ENCODE data around the gene ELL.
A peak's percentile ranks its signal among the peaks of the same experiment; 100 is the strongest.

ELL gene

GRCh38 chr19:18437491-18438330 lies 84.2 kb downstream of the ELL start, which contains the start of gene ISYNA1:
ISYNA1 (minus strand) TSS chr19:18438133; CDS start chr19:18437979, 154 bp downstream.
- H3K27me3 ChIP-seq (ENCODE audit: insufficient read depth, low read length, poor library complexity) = no peaks in the 10 kb centered on the region
- no peaks in the 10 kb centered on the region for H3K79me2 ChIP-seq (ENCODE audit: control insufficient read depth, insufficient read depth, low read length)
- H3K36me3 ChIP-seq (ENCODE audit: control insufficient read depth, insufficient read depth, low read length) = peaks cover 4% of the 10 kb centered on the region
- no peaks in the 10 kb centered on the region for H3K79me1 ChIP-seq (ENCODE audit: low read length)
- H3K18ac ChIP-seq (ENCODE audit: low read length) = peak within 1 kb of the TSS; percentile 76
- H3K4me2 ChIP-seq (ENCODE audit: low read length) = peak within 1 kb of the TSS; percentile 77
- no peak within 1 kb of the TSS for H2BK120ac ChIP-seq (ENCODE audit: low read depth, low read length)
- H3K27ac ChIP-seq (ENCODE audit: low read depth, low read length) = peak within 1 kb of the TSS; percentile 90
- H2BK15ac ChIP-seq (replicated peaks; ENCODE audit: low read depth) = no peak within 1 kb of the TSS
- H3K4me3 ChIP-seq (ENCODE audit: low read length) = peak within 1 kb of the TSS; percentile 62
- WGBS (ENCODE audit: extremely low coverage, insufficient coverage, low lambda C conversion rate) = no CpG with 5 or more reads among the region's 99 CpGs
- peak within 1 kb of the TSS; percentile 93 for H3K56ac ChIP-seq (ENCODE audit: low read length)
- H3K9ac ChIP-seq (ENCODE audit: low read length) = peak within 1 kb of the TSS; percentile 79
- peak within 1 kb of the TSS; percentile 26 for H3K4ac ChIP-seq (ENCODE audit: low read depth, low read length)
- no peak within 1 kb of the TSS for H4K5ac ChIP-seq (ENCODE audit: low read length)
- H3K23ac ChIP-seq (ENCODE audit: low read length) = no peak within 1 kb of the TSS
- no peak within 1 kb of the TSS for H2AK5ac ChIP-seq (ENCODE audit: low read length)
- peak; percentile 75 for DNase-seq
- H3K4me1 ChIP-seq (ENCODE audit: control insufficient read depth, low read depth, low read length) = peaks cover 10% of the 10 kb centered on the region
- H2BK5ac ChIP-seq (ENCODE audit: low read length) = peak within 1 kb of the TSS; percentile 58
- H4K8ac ChIP-seq (ENCODE audit: low read depth, low read length) = peak within 1 kb of the TSS; percentile 29

GRCh38 chr19:18436671-18437490 lies 85.0 kb downstream of the ELL start:
- peak overlapping the region; percentile 80 for H3K56ac ChIP-seq (ENCODE audit: low read length)
- peaks cover 4% of the 10 kb centered on the region for H3K36me3 ChIP-seq (ENCODE audit: control insufficient read depth, insufficient read depth, low read length)
- H3K27me3 ChIP-seq (ENCODE audit: insufficient read depth, low read length, poor library complexity) = no peaks in the 10 kb centered on the region
- no peak overlapping the region for H3K27ac ChIP-seq (ENCODE audit: low read depth, low read length)
- H3K4me2 ChIP-seq (ENCODE audit: low read length) = peak overlapping the region; percentile 43
- no peak overlapping the region for H2AK5ac ChIP-seq (ENCODE audit: low read length)
- no peak overlapping the region for H3K4ac ChIP-seq (ENCODE audit: low read depth, low read length)
- H3K4me3 ChIP-seq (ENCODE audit: low read length) = peak overlapping the region; percentile 5
- no peaks in the 10 kb centered on the region for H3K79me1 ChIP-seq (ENCODE audit: low read length)
- no peak overlapping the region for H2BK15ac ChIP-seq (replicated peaks; ENCODE audit: low read depth)
- no peak overlapping the region for H3K23ac ChIP-seq (ENCODE audit: low read length)
- peak; percentile 95 for DNase-seq
- peak overlapping the region; percentile 58 for H3K9ac ChIP-seq (ENCODE audit: low read length)
- H4K8ac ChIP-seq (ENCODE audit: low read depth, low read length) = no peak overlapping the region
- H3K79me2 ChIP-seq (ENCODE audit: control insufficient read depth, insufficient read depth, low read length) = no peaks in the 10 kb centered on the region
- no peak overlapping the region for H4K5ac ChIP-seq (ENCODE audit: low read length)
- H3K18ac ChIP-seq (ENCODE audit: low read length) = no peak overlapping the region
- peaks cover 10% of the 10 kb centered on the region for H3K4me1 ChIP-seq (ENCODE audit: control insufficient read depth, low read depth, low read length)
- no peak overlapping the region for H2BK5ac ChIP-seq (ENCODE audit: low read length)
- WGBS (ENCODE audit: extremely low coverage, insufficient coverage, low lambda C conversion rate) = no CpG with 5 or more reads among the region's 67 CpGs
- H2BK120ac ChIP-seq (ENCODE audit: low read depth, low read length) = no peak overlapping the region

DNA sequence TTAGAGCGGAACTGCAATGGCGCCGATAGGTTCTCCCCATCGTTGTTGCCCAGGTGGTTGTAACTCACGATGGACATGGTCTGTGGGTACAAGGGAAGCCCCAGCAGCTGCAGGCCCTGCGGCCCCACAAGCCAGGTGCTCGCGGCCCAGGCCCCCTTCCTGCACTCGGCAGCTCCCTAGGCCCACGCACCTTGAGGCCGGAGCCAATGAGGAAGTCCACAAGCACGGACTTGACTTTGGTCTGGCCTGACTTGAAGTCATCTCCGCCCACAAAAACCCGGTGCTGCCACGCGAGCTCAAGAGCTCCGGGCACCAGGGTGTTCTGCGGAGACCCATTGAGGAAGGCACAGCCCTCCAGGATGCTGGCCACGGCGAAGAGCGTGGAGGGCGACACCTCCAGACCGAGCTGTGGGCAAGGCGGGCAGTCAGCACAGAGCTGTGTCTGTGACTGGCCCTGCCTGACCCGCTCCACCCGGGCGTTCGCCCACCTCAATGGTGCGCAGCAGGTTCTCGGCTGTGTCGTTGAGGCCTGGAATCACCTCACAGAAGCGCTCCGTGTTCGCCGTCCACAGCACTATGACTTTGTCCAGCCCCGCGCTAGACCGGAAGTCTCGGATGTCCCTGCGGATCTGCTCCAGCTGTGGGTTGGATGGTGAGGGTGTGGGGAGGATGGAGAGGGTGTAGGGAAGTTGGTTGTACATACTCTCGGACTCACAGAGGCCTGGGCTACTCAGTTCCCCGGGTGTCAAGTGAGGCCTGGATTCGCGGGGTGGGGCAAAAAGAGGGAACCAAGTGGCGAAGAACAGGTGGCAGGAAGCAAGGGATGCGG lies 85.8 kb downstream of the ELL start:
- no peak overlapping the region for H3K27ac ChIP-seq (ENCODE audit: low read depth, low read length)
- no peak overlapping the region for H2BK120ac ChIP-seq (ENCODE audit: low read depth, low read length)
- H4K8ac ChIP-seq (ENCODE audit: low read depth, low read length) = no peak overlapping the region
- H3K79me1 ChIP-seq (ENCODE audit: low read length) = no peaks in the 10 kb centered on the region
- no peak for DNase-seq
- peaks cover 10% of the 10 kb centered on the region for H3K4me1 ChIP-seq (ENCODE audit: control insufficient read depth, low read depth, low read length)
- no peak overlapping the region for H4K5ac ChIP-seq (ENCODE audit: low read length)
- H3K9ac ChIP-seq (ENCODE audit: low read length) = no peak overlapping the region
- H3K56ac ChIP-seq (ENCODE audit: low read length) = no peak overlapping the region
- H3K36me3 ChIP-seq (ENCODE audit: control insufficient read depth, insufficient read depth, low read length) = peaks cover 4% of the 10 kb centered on the region
- no peak overlapping the region for H3K4me3 ChIP-seq (ENCODE audit: low read length)
- no peak overlapping the region for H2AK5ac ChIP-seq (ENCODE audit: low read length)
- no peak overlapping the region for H3K18ac ChIP-seq (ENCODE audit: low read length)
- no CpG with 5 or more reads among the region's 46 CpGs for WGBS (ENCODE audit: extremely low coverage, insufficient coverage, low lambda C conversion rate)
- H3K27me3 ChIP-seq (ENCODE audit: insufficient read depth, low read length, poor library complexity) = no peaks in the 10 kb centered on the region
- no peaks in the 10 kb centered on the region for H3K79me2 ChIP-seq (ENCODE audit: control insufficient read depth, insufficient read depth, low read length)
- H3K23ac ChIP-seq (ENCODE audit: low read length) = no peak overlapping the region
- no peak overlapping the region for H2BK5ac ChIP-seq (ENCODE audit: low read length)
- no peak overlapping the region for H3K4me2 ChIP-seq (ENCODE audit: low read length)
- H3K4ac ChIP-seq (ENCODE audit: low read depth, low read length) = no peak overlapping the region
- H2BK15ac ChIP-seq (replicated peaks; ENCODE audit: low read depth) = no peak overlapping the region

DNA sequence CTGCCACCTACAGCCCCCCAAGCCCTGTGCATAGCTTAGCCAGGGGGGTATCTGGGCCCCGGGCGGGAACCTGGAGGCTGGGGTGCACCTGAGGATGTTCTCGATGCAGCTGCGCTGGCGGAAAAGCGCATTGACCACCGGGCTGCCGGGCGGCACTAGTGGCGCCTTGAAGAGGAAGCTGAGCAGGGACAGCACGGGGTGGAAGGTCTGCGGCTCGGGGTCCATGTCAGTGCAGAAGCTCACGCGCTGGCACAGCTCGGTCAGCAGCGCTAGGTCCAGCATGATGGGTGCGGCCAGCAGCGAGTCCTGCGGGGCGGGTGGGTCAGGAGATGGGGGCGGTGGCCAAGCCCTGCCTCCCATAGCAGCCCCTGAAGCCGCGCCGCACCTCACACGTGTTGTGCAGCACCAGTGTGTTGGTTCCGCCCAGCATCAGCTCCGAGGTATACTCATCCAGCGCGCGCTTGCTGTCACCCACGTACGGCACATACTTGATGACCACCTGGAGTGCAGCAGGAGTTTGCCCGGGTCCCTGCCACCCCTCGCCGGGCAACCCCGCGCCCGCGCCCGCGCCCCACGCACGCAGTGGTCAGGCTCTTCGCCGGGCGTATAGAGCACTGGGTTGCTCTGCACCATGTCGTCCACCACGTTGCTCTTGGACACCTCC lies 86.6 kb downstream of the ELL start:
- H2AK5ac ChIP-seq (ENCODE audit: low read length) = no peak overlapping the region
- H2BK120ac ChIP-seq (ENCODE audit: low read depth, low read length) = no peak overlapping the region
- no peaks in the 10 kb centered on the region for H3K79me1 ChIP-seq (ENCODE audit: low read length)
- H4K5ac ChIP-seq (ENCODE audit: low read length) = no peak overlapping the region
- H3K36me3 ChIP-seq (ENCODE audit: control insufficient read depth, insufficient read depth, low read length) = peaks cover 4% of the 10 kb centered on the region
- peaks cover 10% of the 10 kb centered on the region for H3K4me1 ChIP-seq (ENCODE audit: control insufficient read depth, low read depth, low read length)
- no peaks in the 10 kb centered on the region for H3K27me3 ChIP-seq (ENCODE audit: insufficient read depth, low read length, poor library complexity)
- H3K56ac ChIP-seq (ENCODE audit: low read length) = no peak overlapping the region
- no peaks in the 10 kb centered on the region for H3K79me2 ChIP-seq (ENCODE audit: control insufficient read depth, insufficient read depth, low read length)
- H3K4me3 ChIP-seq (ENCODE audit: low read length) = no peak overlapping the region
- H3K18ac ChIP-seq (ENCODE audit: low read length) = no peak overlapping the region
- WGBS (ENCODE audit: extremely low coverage, insufficient coverage, low lambda C conversion rate) = no CpG with 5 or more reads among the region's 49 CpGs
- H3K27ac ChIP-seq (ENCODE audit: low read depth, low read length) = no peak overlapping the region
- H2BK5ac ChIP-seq (ENCODE audit: low read length) = no peak overlapping the region
- H3K23ac ChIP-seq (ENCODE audit: low read length) = no peak overlapping the region
- DNase-seq = no peak
- no peak overlapping the region for H3K4ac ChIP-seq (ENCODE audit: low read depth, low read length)
- no peak overlapping the region for H2BK15ac ChIP-seq (replicated peaks; ENCODE audit: low read depth)
- H3K4me2 ChIP-seq (ENCODE audit: low read length) = no peak overlapping the region
- H3K9ac ChIP-seq (ENCODE audit: low read length) = no peak overlapping the region
- no peak overlapping the region for H4K8ac ChIP-seq (ENCODE audit: low read depth, low read length)
